ENCODE results near the gene NOVA2. TPM values are rescaled to one million over a fixed set of nuclear protein-coding genes. Genes with fewer than 3 reads are reported as not detected.
A peak's percentile ranks its signal among the peaks of the same experiment; 100 is the strongest.

NOVA2 gene
- total RNA-seq, 1 experiment from 2014 or later, result not detected

DNA sequence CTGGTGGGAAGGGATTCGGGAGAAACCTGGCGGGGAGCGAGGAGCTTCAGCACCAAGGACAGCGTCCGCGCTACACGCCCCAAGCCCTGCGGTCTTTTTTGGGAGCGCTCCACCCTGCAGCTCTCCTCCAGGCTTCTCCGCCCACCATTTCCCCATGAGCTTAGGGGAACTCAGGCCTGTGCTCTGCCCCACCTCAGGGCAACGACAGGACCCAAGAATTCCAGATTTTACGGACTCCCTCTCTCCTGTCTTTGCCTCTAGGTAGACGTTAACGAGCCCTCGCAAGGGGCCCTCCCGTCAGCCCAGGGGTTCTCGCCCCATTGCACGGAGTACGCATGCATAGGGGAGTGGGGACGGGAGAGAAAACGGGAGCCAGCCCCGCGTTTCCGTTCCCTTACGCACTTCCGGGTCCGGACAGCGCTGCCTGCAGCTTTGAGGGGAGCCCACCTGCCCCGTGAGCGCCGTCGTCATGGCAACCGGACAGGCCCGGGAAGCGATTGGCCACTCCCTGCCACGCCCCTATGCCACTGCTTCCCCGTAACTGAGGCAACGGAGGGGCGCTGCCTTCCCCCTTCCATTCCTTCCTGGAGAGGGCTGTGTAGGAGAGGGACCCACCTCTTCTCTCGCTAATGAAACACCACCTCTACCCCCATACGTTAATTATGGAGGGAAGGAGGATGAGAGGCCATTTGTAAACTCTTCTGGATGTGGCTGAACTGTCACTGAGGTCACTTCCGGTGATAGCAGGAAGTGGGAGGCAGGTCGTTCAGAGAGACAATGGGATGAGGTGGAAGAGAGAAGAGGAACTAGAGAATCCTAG is 20.8 kb downstream of the NOVA2 start:
- no peaks in the 10 kb centered on the region for H3K36me3 ChIP-seq (ENCODE audit: low read depth, low read length)
- H3K27me3 ChIP-seq (ENCODE audit: low read length), result no peaks in the 10 kb centered on the region
- H3K9me2 ChIP-seq (replicated peaks; ENCODE audit: low read length), result no peaks in the 10 kb centered on the region
- no peaks in the 10 kb centered on the region for H4K20me1 ChIP-seq (ENCODE audit: low read length)
- POLR2A ChIA-PET (ENCODE audit: unreplicated experiment), result no interaction called here
- H3K9ac ChIP-seq (ENCODE audit: low read length), result no peak overlapping the region
- H3K4me2 ChIP-seq (ENCODE audit: low read length), result no peak overlapping the region
- H2AFZ ChIP-seq (ENCODE audit: low read length), result no peak overlapping the region; the same call in 1 of the 2 replicates
- DNase-seq, result peak; percentile 42
- no peaks in the 10 kb centered on the region for H3K79me2 ChIP-seq (ENCODE audit: low read length)
- CTCF ChIA-PET, result no interaction called here
- TF ChIP-seq EZH2 (IDR thresholded peaks at IDR 0.05; ENCODE audit: low read length, unreplicated experiment), result no peak
- no peak for TF ChIP-seq EZH2phosphoT487 (IDR thresholded peaks at IDR 0.05; ENCODE audit: borderline replicate concordance, low read length)
- TF ChIP-seq, protein P1, sequence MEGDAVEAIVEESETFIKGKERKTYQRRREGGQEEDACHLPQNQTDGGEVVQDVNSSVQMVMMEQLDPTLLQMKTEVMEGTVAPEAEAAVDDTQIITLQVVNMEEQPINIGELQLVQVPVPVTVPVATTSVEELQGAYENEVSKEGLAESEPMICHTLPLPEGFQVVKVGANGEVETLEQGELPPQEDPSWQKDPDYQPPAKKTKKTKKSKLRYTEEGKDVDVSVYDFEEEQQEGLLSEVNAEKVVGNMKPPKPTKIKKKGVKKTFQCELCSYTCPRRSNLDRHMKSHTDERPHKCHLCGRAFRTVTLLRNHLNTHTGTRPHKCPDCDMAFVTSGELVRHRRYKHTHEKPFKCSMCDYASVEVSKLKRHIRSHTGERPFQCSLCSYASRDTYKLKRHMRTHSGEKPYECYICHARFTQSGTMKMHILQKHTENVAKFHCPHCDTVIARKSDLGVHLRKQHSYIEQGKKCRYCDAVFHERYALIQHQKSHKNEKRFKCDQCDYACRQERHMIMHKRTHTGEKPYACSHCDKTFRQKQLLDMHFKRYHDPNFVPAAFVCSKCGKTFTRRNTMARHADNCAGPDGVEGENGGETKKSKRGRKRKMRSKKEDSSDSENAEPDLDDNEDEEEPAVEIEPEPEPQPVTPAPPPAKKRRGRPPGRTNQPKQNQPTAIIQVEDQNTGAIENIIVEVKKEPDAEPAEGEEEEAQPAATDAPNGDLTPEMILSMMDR (conservative IDR thresholded peaks at IDR 0.05; ENCODE audit: low read depth, low read length), result no peak
- H3F3A ChIP-seq (ENCODE audit: low read length, unreplicated experiment), result no peaks in the 10 kb centered on the region
- H3K4me1 ChIP-seq (ENCODE audit: insufficient read depth, low read length), result peaks cover 17% of the 10 kb centered on the region
- intact Hi-C loops (cut with micrococcal nuclease), result no loop called here
- no peak overlapping the region for H3K4me3 ChIP-seq (ENCODE audit: low read length)
- ATAC-seq, result 0 out of 2 replicates have a peak, but pooled peaks have one; percentile 17
- no peak overlapping the region for H3K27ac ChIP-seq (ENCODE audit: low read length)
- BruUV-seq (replicated peaks), result no TSS peak
- H3K9me3 ChIP-seq (ENCODE audit: low read length), result no peaks in the 10 kb centered on the region

DNA sequence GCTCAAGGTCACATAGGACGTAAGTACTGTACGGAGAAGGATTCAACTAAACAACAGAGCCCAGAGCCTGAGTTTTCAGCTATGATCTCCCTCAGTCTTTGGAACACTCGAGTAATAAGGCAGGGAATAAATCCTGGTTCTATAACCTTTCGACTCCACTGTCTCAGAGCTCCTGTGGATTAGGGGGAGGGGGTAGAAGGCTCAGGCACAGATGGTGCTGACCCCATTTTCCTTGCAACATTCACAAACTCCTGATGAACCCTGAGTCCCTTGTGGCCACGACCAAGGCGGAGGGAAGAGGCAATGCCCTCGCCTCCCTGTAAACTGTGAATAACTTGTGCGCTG is 21.4 kb downstream of the NOVA2 start:
- Histone ChIP-seq H3K27me3 (ENCODE audit: low read length) (no peaks in the 10 kb centered on the region), H3K4me1 (ENCODE audit: insufficient read depth, low read length) (peaks cover 17% of the 10 kb centered on the region), H3K9me3 (ENCODE audit: low read length) (no peaks in the 10 kb centered on the region), H3K79me2 (ENCODE audit: low read length) (no peaks in the 10 kb centered on the region), H3K4me2 (ENCODE audit: low read length) (no peak overlapping the region), H3K27ac (ENCODE audit: low read length) (no peak overlapping the region), H2AFZ (ENCODE audit: low read length) (no peak overlapping the region), H3K36me3 (ENCODE audit: low read depth, low read length) (no peaks in the 10 kb centered on the region), H3F3A (ENCODE audit: low read length, unreplicated experiment) (no peaks in the 10 kb centered on the region), H4K20me1 (ENCODE audit: low read length) (no peaks in the 10 kb centered on the region), H3K9me2 (replicated peaks; ENCODE audit: low read length) (no peaks in the 10 kb centered on the region), H3K4me3 (ENCODE audit: low read length) (no peak overlapping the region), H3K9ac (ENCODE audit: low read length) (no peak overlapping the region)
- ChIA-PET CTCF (no interaction called here), POLR2A (ENCODE audit: unreplicated experiment) (no interaction called here)
- DNase-seq, result no peak
- no peak for ATAC-seq
- BruUV-seq (replicated peaks), result no TSS peak
- TF ChIP-seq, protein P1 (conservative IDR thresholded peaks at IDR 0.05; ENCODE audit: low read depth, low read length), result no peak
- intact Hi-C loops (cut with micrococcal nuclease), result no loop called here

DNA sequence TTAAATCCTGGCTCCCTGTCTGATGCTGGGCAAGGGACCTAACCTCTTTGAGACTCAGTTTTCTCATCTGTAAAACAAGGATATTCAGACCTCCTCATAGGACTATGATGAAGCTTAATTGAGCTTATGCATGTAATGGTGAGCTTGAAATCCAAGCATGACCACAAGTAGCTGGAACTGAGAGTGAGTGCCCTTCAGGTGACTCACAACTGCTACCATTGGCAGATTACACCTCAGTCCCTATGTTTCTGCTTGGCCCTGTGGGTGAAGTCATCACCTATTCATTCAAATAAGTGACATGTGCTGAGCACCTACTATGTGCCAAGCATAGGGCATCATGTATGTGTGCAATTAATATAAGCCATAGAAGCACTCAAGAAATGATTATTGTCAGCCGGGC is 25.7 kb downstream of the NOVA2 start:
- Histone ChIP-seq H2AFZ (ENCODE audit: low read length) (no peak overlapping the region), H3K4me1 (ENCODE audit: insufficient read depth, low read length) (no peaks in the 10 kb centered on the region), H4K20me1 (ENCODE audit: low read length) (no peaks in the 10 kb centered on the region), H3K27me3 (ENCODE audit: low read length) (no peaks in the 10 kb centered on the region), H3K9me2 (replicated peaks; ENCODE audit: low read length) (no peaks in the 10 kb centered on the region), H3K4me3 (ENCODE audit: low read length) (no peak overlapping the region), H3K36me3 (ENCODE audit: low read depth, low read length) (no peaks in the 10 kb centered on the region), H3K79me2 (ENCODE audit: low read length) (no peaks in the 10 kb centered on the region), H3K4me2 (ENCODE audit: low read length) (no peak overlapping the region), H3K27ac (ENCODE audit: low read length) (no peak overlapping the region), H3K9ac (ENCODE audit: low read length) (no peak overlapping the region), H3F3A (ENCODE audit: low read length, unreplicated experiment) (no peaks in the 10 kb centered on the region), H3K9me3 (ENCODE audit: low read length) (no peaks in the 10 kb centered on the region)
- DNase-seq (peak; percentile 30), ATAC-seq (no peak)
- BruUV-seq (replicated peaks), result no TSS peak
- ChIA-PET POLR2A (ENCODE audit: unreplicated experiment) (no interaction called here), CTCF (no interaction called here)
- intact Hi-C loops (cut with micrococcal nuclease), result no loop called here
- TF ChIP-seq, protein P1 (conservative IDR thresholded peaks at IDR 0.05; ENCODE audit: low read depth, low read length), result no peak
- no peak for TF ChIP-seq EZH2phosphoT487 (IDR thresholded peaks at IDR 0.05; ENCODE audit: borderline replicate concordance, low read length)
- TF ChIP-seq EZH2 (IDR thresholded peaks at IDR 0.05; ENCODE audit: low read length, unreplicated experiment), result no peak
